Fibroblast of peridontal ligament (primary cell): ENCODE data around the gene HSDL1.
"Not testable (repeated sequence)": the region's sequence is repeated elsewhere in the genome, so short reads cannot be mapped to it uniquely, and the experiment has no call there.

ENCODE experiments used
- DNase-seq: peaks from one replicate; pipeline ENCODE4 v3.0.0-alpha.2; 2010; ENCODE audit errors: extremely low read depth

Gene HSDL1

GRCh38 chr16:84138824-84139627 lies 6.0 kb downstream of the HSDL1 start:
- DNase-seq: peak; percentile 38

- no peak for DNase-seq
These were observed 6.5 kb downstream of the HSDL1 start for GRCh38 chr16:84138500-84138823.

GRCh38 chr16:84137769-84138357 lies 7.1 kb downstream of the HSDL1 start:
- no peak for DNase-seq

GRCh38 chr16:84137287-84137686 lies 7.7 kb downstream of the HSDL1 start:
- DNase-seq: no peak

GRCh38 chr16:84136331-84137125 lies 8.4 kb downstream of the HSDL1 start:
- DNase-seq: no peak

GRCh38 chr16:84132527-84133285 lies 12.3 kb downstream of the HSDL1 start:
- peak; percentile 45 for DNase-seq

- no peak for DNase-seq
These were observed 13.9 kb downstream of the HSDL1 start for GRCh38 chr16:84131117-84131516.

GRCh38 chr16:84124257-84125073 lies 20.5 kb downstream of the HSDL1 start:
- DNase-seq: no peak

- DNase-seq: no peak
These were observed 24.0 kb downstream of the HSDL1 start for GRCh38 chr16:84121007-84121406.

GRCh38 chr16:84120023-84120422 lies 25.0 kb downstream of the HSDL1 start:
- DNase-seq: no peak

- DNase-seq: no peak
These were observed 25.6 kb downstream of the HSDL1 start for GRCh38 chr16:84119368-84119767.

- not testable (repeated sequence) for DNase-seq
These were observed 26.7 kb downstream of the HSDL1 start for GRCh38 chr16:84118315-84118714.

GRCh38 chr16:84117494-84117843 lies 27.5 kb downstream of the HSDL1 start:
- no peak for DNase-seq

- DNase-seq: peak; percentile 95
These were observed 28.1 kb downstream of the HSDL1 start, which contains the start of gene MBTPS1 for GRCh38 chr16:84116720-84117493. Gene MBTPS1, minus strand, starts transcription at chr16:84116942. Its CDS starts 15,159 bp downstream, at chr16:84101783.

- peak; percentile 37 for DNase-seq
These were observed 28.9 kb downstream of the HSDL1 start for GRCh38 chr16:84115919-84116719.

GRCh38 chr16:84111949-84112348 lies 33.0 kb downstream of the HSDL1 start:
- DNase-seq: not testable (repeated sequence)

GRCh38 chr16:84111525-84111924 lies 33.5 kb downstream of the HSDL1 start:
- DNase-seq: no peak

GRCh38 chr16:84110527-84110926 lies 34.5 kb downstream of the HSDL1 start:
- no peak for DNase-seq

GRCh38 chr16:84109598-84110335 lies 35.2 kb downstream of the HSDL1 start:
- DNase-seq: peak; percentile 25
